ENCODE measurements around the gene ATG7. TPM values are rescaled to one million over a fixed set of nuclear protein-coding genes. Genes with fewer than 3 reads are reported as not detected.

Gene ATG7
- total RNA-seq, 2 experiments from 2014 or later, result 21.7 to 28.4 TPM

GRCh38 chr3:11236588-11237461, 35.4 kb upstream of the ATG7 start:
- POLR2A ChIA-PET, result interaction anchor here (0.6 to 0.7 kb wide), 2 partner anchors 13 to 240 kb away, joined by 3 to 6 read pairs; no protein-coding TSS in a partner anchor
- H3K4me2 ChIP-seq (ENCODE audit: low read length), result no peak overlapping the region

GRCh38 chr3:11238060-11238459, 34.1 kb upstream of the ATG7 start:
- Histone ChIP-seq H3K4me1 (ENCODE audit: insufficient read depth, low read length, poor library complexity, severe bottlenecking) (no peaks in the 10 kb centered on the region), H3K36me3 (ENCODE audit: insufficient read depth, low read length) (no peaks in the 10 kb centered on the region), H3K4me2 (ENCODE audit: low read length) (no peak overlapping the region), H3K79me2 (ENCODE audit: insufficient read depth, low read depth, low read length) (no peaks in the 10 kb centered on the region), H3K27ac (ENCODE audit: low read depth, low read length, poor library complexity, severe bottlenecking) (no peak overlapping the region), H4K20me1 (ENCODE audit: insufficient read depth, low read length) (no peaks in the 10 kb centered on the region), H3K9me3 (ENCODE audit: low read length) (no peaks in the 10 kb centered on the region), H2AFZ (ENCODE audit: low read length) (no peak overlapping the region), H3K4me3 (ENCODE audit: low read depth, low read length, poor library complexity, severe bottlenecking) (no peak overlapping the region), H3K9me2 (ENCODE audit: insufficient read depth, low read length) (no peaks in the 10 kb centered on the region)
- intact Hi-C loops (cut with micrococcal nuclease; ENCODE audit: unreplicated experiment), result no loop called here
- POLR2A ChIA-PET, result interaction anchor here (0.7 kb wide), 1 partner anchor 27 kb away, joined by 3 read pairs; no protein-coding TSS in a partner anchor
- BruUV-seq (replicated peaks), result no TSS peak
- TF ChIP-seq CTCF (conservative IDR thresholded peaks at IDR 0.05; ENCODE audit: low read length) (no peak), EZH2phosphoT487 (IDR thresholded peaks at IDR 0.05; ENCODE audit: borderline replicate concordance, low read depth, low read length) (no peak)
- CTCF ChIA-PET (ENCODE audit: unreplicated experiment), result no interaction called here
- no peak for DNase-seq (ENCODE audit: low spot score)

More at GRCh38 chr3:11236588-11237461, 35.4 kb upstream of the ATG7 start:
- H3K4me3 ChIP-seq (ENCODE audit: low read depth, low read length, poor library complexity, severe bottlenecking), result no peak overlapping the region
- H3K9me2 ChIP-seq (ENCODE audit: insufficient read depth, low read length), result no peaks in the 10 kb centered on the region
- no peaks in the 10 kb centered on the region for H3K4me1 ChIP-seq (ENCODE audit: insufficient read depth, low read length, poor library complexity, severe bottlenecking)
- CTCF ChIA-PET (ENCODE audit: unreplicated experiment), result interaction anchor here (1.2 kb wide), 1 partner anchor 99 kb away, joined by 3 read pairs; no protein-coding TSS in a partner anchor
- peak; percentile 70 for DNase-seq (ENCODE audit: low spot score)
- intact Hi-C loops (cut with micrococcal nuclease; ENCODE audit: unreplicated experiment), result loop anchor here (1.0 to 2.0 kb wide), 2 partner anchors 98 to 414 kb away; no protein-coding TSS in a partner anchor
- no peak overlapping the region for H3K27ac ChIP-seq (ENCODE audit: low read depth, low read length, poor library complexity, severe bottlenecking)
- BruUV-seq (replicated peaks), result no TSS peak
- no peak overlapping the region for H2AFZ ChIP-seq (ENCODE audit: low read length)
- no peaks in the 10 kb centered on the region for H3K79me2 ChIP-seq (ENCODE audit: insufficient read depth, low read depth, low read length)
- no peaks in the 10 kb centered on the region for H4K20me1 ChIP-seq (ENCODE audit: insufficient read depth, low read length)
- H3K9me3 ChIP-seq (ENCODE audit: low read length), result no peaks in the 10 kb centered on the region
- TF ChIP-seq EZH2phosphoT487 (IDR thresholded peaks at IDR 0.05; ENCODE audit: borderline replicate concordance, low read depth, low read length) (no peak), CTCF (conservative IDR thresholded peaks at IDR 0.05; ENCODE audit: low read length) (peak; percentile 86)
- no peaks in the 10 kb centered on the region for H3K36me3 ChIP-seq (ENCODE audit: insufficient read depth, low read length)

GRCh38 chr3:11238880-11239279, 33.3 kb upstream of the ATG7 start:
- intact Hi-C loops (cut with micrococcal nuclease; ENCODE audit: unreplicated experiment), result no loop called here
- CTCF ChIA-PET (ENCODE audit: unreplicated experiment), result no interaction called here
- H3K9me2 ChIP-seq (ENCODE audit: insufficient read depth, low read length), result no peaks in the 10 kb centered on the region
- no peak overlapping the region for H2AFZ ChIP-seq (ENCODE audit: low read length)
- H3K9me3 ChIP-seq (ENCODE audit: low read length), result no peaks in the 10 kb centered on the region
- POLR2A ChIA-PET, result no interaction called here
- no peak overlapping the region for H3K4me3 ChIP-seq (ENCODE audit: low read depth, low read length, poor library complexity, severe bottlenecking)
- no peaks in the 10 kb centered on the region for H3K4me1 ChIP-seq (ENCODE audit: insufficient read depth, low read length, poor library complexity, severe bottlenecking)
- TF ChIP-seq EZH2phosphoT487 (IDR thresholded peaks at IDR 0.05; ENCODE audit: borderline replicate concordance, low read depth, low read length) (no peak), CTCF (conservative IDR thresholded peaks at IDR 0.05; ENCODE audit: low read length) (no peak)
- DNase-seq (ENCODE audit: low spot score), result no peak
- no peaks in the 10 kb centered on the region for H3K79me2 ChIP-seq (ENCODE audit: insufficient read depth, low read depth, low read length)
- no peak overlapping the region for H3K4me2 ChIP-seq (ENCODE audit: low read length)
- no peaks in the 10 kb centered on the region for H4K20me1 ChIP-seq (ENCODE audit: insufficient read depth, low read length)
- no TSS peak for BruUV-seq (replicated peaks)
- no peaks in the 10 kb centered on the region for H3K36me3 ChIP-seq (ENCODE audit: insufficient read depth, low read length)
- no peak overlapping the region for H3K27ac ChIP-seq (ENCODE audit: low read depth, low read length, poor library complexity, severe bottlenecking)

All from OCI-LY7 (cell line).